HepG2 (cell line): ENCODE results near the gene ADAM15. TPM values are rescaled to one million over a fixed set of nuclear protein-coding genes. Genes with fewer than 3 reads are reported as not detected.

Source experiments
- ATAC-seq: fragments of 200-7000 bp; cut with Tn5 transposase; 3 replicates; pipeline ENCODE4 v1.9.1; 2020; ENCODE audit warnings: mild to moderate bottlenecking, moderate library complexity
- BruUV-seq: library from RNA; stranded (reverse); fragments of 400-500 nt; replicated peaks from 2 replicates; lab custom pipeline; 2021; lab: Mats Ljungman, UMichigan
- CTCF ChIA-PET: fragments of 300-600 bp; formaldehyde crosslinking; extraction: SDS; loops from one replicate; lab custom pipeline; 2021; ENCODE audit warnings: low total read pairs, inconsistent platforms, low intra/inter-chr PET ratio; lab: Yijun Ruan, JAX
- POLR2A ChIA-PET: fragments of 350-600 bp; sonication (Branson Sonifier 250); formaldehyde crosslinking; loops from one replicate; lab custom pipeline; 2020; ENCODE audit warnings: antibody characterized with exemption, inconsistent platforms; lab: Yijun Ruan, JAX
- DNase-seq: peaks from one replicate; pipeline ENCODE4 v3.0.0-alpha.2; 2015; ENCODE audit warnings: low spot score
- FAIRE-seq: peaks from 3 replicates; lab custom pipeline; 2011; peaks lifted over from hg19 to GRCh38; lab: Jason Lieb, UNC
- H2AFZ ChIP-seq: one replicate; pipeline ENCODE4 v1.6.1; 2011; ENCODE audit warnings: low read length, inconsistent platforms
- H3K27ac ChIP-seq: fragments of 300-600 bp; 3 replicates; pipeline ENCODE4 v1.8.0; 2011; ENCODE audit warnings: mixed run types, mild to moderate bottlenecking, mixed read lengths, low read length, inconsistent platforms; ENCODE audit not compliant: insufficient read depth; ENCODE audit errors: extremely low read length
- H3K27me3 ChIP-seq, 2 experiments: fragments of 200-600 bp in 1 of 2; 2 replicates in 1 of 2; 3 replicates in 1 of 2; pipeline versions ENCODE4 v1.6.0 to v1.8.0; 2011; ENCODE audit warnings: low read length in 2 of 2, mild to moderate bottlenecking in 2 of 2, moderate library complexity in 2 of 2, inconsistent platforms in 1 of 2; ENCODE audit not compliant: insufficient read depth in 2 of 2, control insufficient read depth in 1 of 2
- H3K36me3 ChIP-seq, 2 experiments: fragments of 200-600 bp in 1 of 2; replicated peaks in 1 of 2; 2 replicates in 1 of 2; 3 replicates in 1 of 2; pipeline versions ENCODE4 v1.5.1 to v1.8.0; 2011; ENCODE audit warnings: low read length in 2 of 2, inconsistent platforms in 1 of 2; ENCODE audit not compliant: insufficient read depth in 2 of 2, control insufficient read depth in 1 of 2
- H3K4me1 ChIP-seq: 2 replicates; pipeline ENCODE4 v1.5.1; 2012; ENCODE audit warnings: low read length, inconsistent platforms; ENCODE audit not compliant: insufficient read depth
- H3K4me2 ChIP-seq: 2 replicates; pipeline ENCODE4 v1.6.0; 2011; ENCODE audit warnings: low read depth, low read length, inconsistent platforms
- H3K4me3 ChIP-seq, 3 experiments: fragments of 200-600 bp in 1 of 3; sonication (generic), shearing (Covaris generic) in 1 of 3; replicated peaks in 1 of 3; 2 replicates each; pipeline ENCODE4 v1.5.1; 2011 to 2016; ENCODE audit warnings: low read length in 3 of 3, inconsistent platforms in 2 of 3, low read depth in 2 of 3, mild to moderate bottlenecking in 2 of 3, control low read depth in 1 of 3, mixed read lengths in 1 of 3; ENCODE audit not compliant: insufficient read depth in 1 of 3
- H3K79me2 ChIP-seq: one replicate; pipeline ENCODE4 v1.6.1; 2011; ENCODE audit warnings: low read length, inconsistent platforms; ENCODE audit not compliant: insufficient read depth
- H3K9ac ChIP-seq: 2 replicates; pipeline ENCODE4 v1.6.0; 2011; ENCODE audit warnings: mild to moderate bottlenecking, low read depth, low read length, inconsistent platforms; ENCODE audit not compliant: insufficient read depth
- H3K9me3 ChIP-seq: 2 replicates; pipeline ENCODE4 v1.5.1; 2012; ENCODE audit warnings: mild to moderate bottlenecking, low read length
- H4K20me1 ChIP-seq: 2 replicates; pipeline ENCODE4 v1.6.0; 2011; ENCODE audit warnings: inconsistent platforms, mild to moderate bottlenecking, low read length, moderate library complexity; ENCODE audit not compliant: insufficient read depth
- BHLHE40 ChIP-seq: IDR thresholded peaks from 2 replicates; pipeline ENCODE4 v1.6.1; 2011; ENCODE audit warnings: low read length, improper control_type of control experiment
- ERF ChIP-seq: IDR thresholded peaks from 2 replicates; pipeline ENCODE4 v1.6.1; 2018; ENCODE audit warnings: missing biosample characterization, missing genetic modification reagents
- GATAD2A ChIP-seq: IDR thresholded peaks from 2 replicates; pipeline ENCODE4 v1.6.1; 2016
- HOXA5 ChIP-seq: sonication (generic); formaldehyde crosslinking; IDR thresholded peaks from 2 replicates; pipeline ENCODE4 v1.4.0; 2020; ENCODE audit warnings: missing genetic modification reagents
- LCORL ChIP-seq, 2 experiments: fragments of 450-650 bp in 1 of 2; sonication (generic) in 1 of 2; formaldehyde crosslinking in 1 of 2; IDR thresholded peaks; 2 replicates each; pipeline versions ENCODE4 v1.5.0 to v1.6.1; 2017 to 2020; ENCODE audit warnings: antibody characterized with exemption in 1 of 2, missing genetic modification reagents in 1 of 2
- SMC3 ChIP-seq: IDR thresholded peaks from 2 replicates; pipeline ENCODE4 v1.6.1; 2011; ENCODE audit warnings: low read length, improper control_type of control experiment
- TMF1 ChIP-seq: sonication (generic); formaldehyde crosslinking; IDR thresholded peaks from 2 replicates; pipeline ENCODE4 v1.8.1; 2022; ENCODE audit warnings: low read depth, missing genetic modification reagents
- ZBTB1 ChIP-seq: sonication (generic); formaldehyde crosslinking; IDR thresholded peaks from 2 replicates; pipeline ENCODE4 v1.4.0; 2020; ENCODE audit warnings: missing genetic modification reagents, borderline replicate concordance
- ZNF646 ChIP-seq: sonication (generic); formaldehyde crosslinking; IDR thresholded peaks from 2 replicates; pipeline ENCODE4 v1.9.0; 2021; ENCODE audit warnings: mild to moderate bottlenecking, missing genetic modification reagents
- ZNF720 ChIP-seq: sonication (generic); formaldehyde crosslinking; IDR thresholded peaks from 2 replicates; pipeline ENCODE4 v1.4.0; 2020; ENCODE audit warnings: missing genetic modification reagents
- ZNF766 ChIP-seq: sonication (generic); formaldehyde crosslinking; IDR thresholded peaks from 2 replicates; pipeline ENCODE4 v1.5.0; 2020; ENCODE audit warnings: missing genetic modification reagents, borderline replicate concordance
- ZSCAN25 ChIP-seq: sonication (generic); formaldehyde crosslinking; IDR thresholded peaks from 2 replicates; pipeline ENCODE4 v1.8.0; 2022; ENCODE audit warnings: mild to moderate bottlenecking, missing genetic modification reagents
- WGBS: methylation state at CpG from one replicate; pipeline ENCODE4 v1.1.6; 2017; ENCODE audit warnings: low lambda C conversion rate; 5-methylcytosine and 5-hydroxymethylcytosine counted together
- in situ Hi-C: cut with HindIII; loops from 2 replicates; pipeline ENCODE4 v1.10.0; 2017; ENCODE audit warnings: low pct_unique_long_range_greater_than_20kb; ENCODE audit not compliant: extremely low pct_ligation_motif_present
- intact Hi-C: fragments of 100-400 bp; cut with micrococcal nuclease; formaldehyde crosslinking; loops from one replicate; pipeline ENCODE4 v1.10.0; 2022; ENCODE audit not compliant: unreplicated experiment
- polyA plus RNA-seq, 8 experiments: library from polyadenylated mRNA; depleted of rRNA in 3 of 8; stranded (reverse) in 7 of 8; unstranded in 1 of 8; fragments of >200 nt; fragmentation: Illumina TruSeq in 4 of 8; extraction: Trizol in 4 of 8; gene quantifications; 2 replicates each; pipeline versions ENCODE4 v1.2.1 to v1.2.3, GENCODE V29; 2011 to 2016; ENCODE audit warnings: low read depth in 4 of 8, missing spikeins in 1 of 8, mixed read lengths in 1 of 8; ENCODE audit not compliant: insufficient read depth in 1 of 8
- total RNA-seq, 5 experiments: library from RNA; depleted of rRNA; stranded (reverse); fragments of >200 nt; fragmentation: Illumina TruSeq; extraction: Trizol; gene quantifications; 2 replicates each; pipeline ENCODE4 v1.2.3, GENCODE V29; 2016; ENCODE audit warnings: low read depth in 1 of 5

Gene ADAM15
- total and polyA plus RNA-seq, 2 of the 13 experiments (the other 11 are each of a cell fraction or from before 2014, with no cell fraction given) = 17.9 to 25.6 TPM

GRCh38 chr1:155093911-155094621 is 43.0 kb downstream of the ADAM15 start:
- H3K9me3 ChIP-seq = no peaks in the 10 kb centered on the region
- peak overlapping the region in 2 of 3 experiments; percentile 23 to 54; a peak in 2 of 6 replicates for H3K4me3 ChIP-seq
- peak overlapping the region; percentile 0 for H3K27ac ChIP-seq
- DNase-seq (peak; percentile 46), FAIRE-seq (no peak), ATAC-seq (peak; percentile 54)
- intact Hi-C loops (loop anchor here (1.0 to 5.0 kb wide), 4 partner anchors 33 to 73 kb away; partner anchors contain the start of genes DPM3, EFNA1 and SLC50A1), in situ Hi-C loops (loop anchor here (5.0 kb wide), 2 partner anchors 33 to 73 kb away; partner anchors contain the start of gene EFNA1)
- no peaks in the 10 kb centered on the region for H3K79me2 ChIP-seq
- H4K20me1 ChIP-seq = no peaks in the 10 kb centered on the region
- ChIA-PET POLR2A (interaction anchor here (1.0 to 1.4 kb wide), 2 partner anchors 31 to 36 kb away, joined by 3 read pairs; no protein-coding TSS in a partner anchor), CTCF (interaction anchor here (1.0 to 6.6 kb wide), 4 partner anchors 31 to 73 kb away, joined by 3 to 165 read pairs (median 13); partner anchors contain the start of genes DPM3 and SLC50A1)
- no peaks in the 10 kb centered on the region for H3K36me3 ChIP-seq
- H2AFZ ChIP-seq = no peak overlapping the region
- H3K4me1 ChIP-seq = peaks cover 53% of the 10 kb centered on the region
- 0% methylated on average over 3 of the region's 13 CpGs for WGBS
- H3K4me2 ChIP-seq = peak overlapping the region; percentile 75
- no TSS peak for BruUV-seq
- H3K27me3 ChIP-seq = no peaks in the 10 kb centered on the region; a peak in 1 of 5 replicates
- H3K9ac ChIP-seq = no peak overlapping the region
- TF ChIP-seq ZSCAN25 (CRISPR knock-in tag) (0 out of 2 replicates have a peak, but pooled peaks have one; percentile 13), LCORL (IDR thresholded peaks at IDR 0.05) (peak; percentile 87), LCORL (CRISPR knock-in tag; IDR thresholded peaks at IDR 0.05) (0 out of 2 replicates have a peak, but pooled peaks have one; percentile 24), HOXA5 (CRISPR knock-in tag) (peak; percentile 37; the same call in 1 of the 2 replicates), ZBTB1 (CRISPR knock-in tag) (no peak), ZNF646 (CRISPR knock-in tag) (peak; percentile 85), GATAD2A (0 out of 2 replicates have a peak, but pooled peaks have one; percentile 11), SMC3 (peak; percentile 64; the same call in 1 of the 2 replicates), ERF (CRISPR knock-in tag) (0 out of 2 replicates have a peak, but pooled peaks have one; percentile 13), ZNF766 (CRISPR knock-in tag) (no peak), ZNF720 (0 out of 2 replicates have a peak, but pooled peaks have one; percentile 56), TMF1 (CRISPR knock-in tag) (no peak), BHLHE40 (peak; percentile 5; the same call in 1 of the 2 replicates)
